GM12801 (cell line): ENCODE measurements around the gene CNTN3.

ENCODE experiments used
- CTCF ChIP-seq: IDR thresholded peaks from one replicate; pipeline ENCODE4 v1.5.1; 2011; ENCODE audit warnings: control low read depth; ENCODE audit not compliant: insufficient read length; ENCODE audit errors: extremely low read depth

CNTN3 gene

GRCh38 chr3:74614107-74614967, at the start of gene CNTN3:
CNTN3 (minus strand) TSS chr3:74614659; CDS start chr3:74521112, 93,547 bp downstream.
- TF ChIP-seq CTCF = no peak

DNA sequence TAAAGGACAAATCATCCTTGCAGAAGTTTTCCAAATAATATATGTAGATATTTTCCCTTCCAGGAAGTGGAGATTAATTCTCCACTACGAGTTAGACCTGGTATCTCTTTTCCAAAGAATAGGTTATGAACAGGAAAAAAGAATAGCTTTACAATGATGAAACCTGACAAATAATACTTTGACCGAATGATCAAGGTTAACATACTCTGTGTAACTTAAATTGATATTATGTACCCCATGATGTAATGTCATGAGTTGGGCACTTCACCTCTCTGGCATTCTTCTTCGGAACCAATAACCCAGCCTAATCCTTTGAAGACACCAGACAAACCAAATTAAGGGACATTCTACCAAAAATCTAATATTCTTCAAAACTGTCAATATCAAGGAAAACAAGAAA, 48.7 kb upstream of the CNTN3 start:
- no peak for TF ChIP-seq CTCF

GRCh38 chr3:74661672-74662071, 47.2 kb upstream of the CNTN3 start:
- TF ChIP-seq CTCF = no peak

- no peak for TF ChIP-seq CTCF
These were observed 37.4 kb upstream of the CNTN3 start for GRCh38 chr3:74651885-74652284.

DNA sequence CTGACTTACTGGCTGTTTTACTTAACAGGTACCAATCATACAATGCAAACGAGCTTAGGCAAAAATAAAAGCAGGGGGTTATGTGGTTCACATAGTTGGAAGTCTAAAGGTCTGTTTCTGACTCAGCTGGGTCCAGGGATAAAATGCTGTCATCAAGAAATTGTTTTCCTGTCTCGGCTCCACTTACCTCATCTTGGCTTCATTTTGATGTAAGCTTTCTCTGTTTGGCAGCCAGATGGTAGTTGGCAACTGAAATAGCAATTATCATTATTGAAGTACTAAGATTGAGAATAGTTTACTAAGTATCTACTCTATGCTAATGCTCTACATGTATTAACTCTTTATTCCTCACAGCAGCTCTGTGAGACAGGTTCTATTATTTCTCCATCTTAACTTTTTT, 36.8 kb upstream of the CNTN3 start:
- no peak for TF ChIP-seq CTCF

GRCh38 chr3:74648107-74648506, 33.6 kb upstream of the CNTN3 start:
- no peak for TF ChIP-seq CTCF

DNA sequence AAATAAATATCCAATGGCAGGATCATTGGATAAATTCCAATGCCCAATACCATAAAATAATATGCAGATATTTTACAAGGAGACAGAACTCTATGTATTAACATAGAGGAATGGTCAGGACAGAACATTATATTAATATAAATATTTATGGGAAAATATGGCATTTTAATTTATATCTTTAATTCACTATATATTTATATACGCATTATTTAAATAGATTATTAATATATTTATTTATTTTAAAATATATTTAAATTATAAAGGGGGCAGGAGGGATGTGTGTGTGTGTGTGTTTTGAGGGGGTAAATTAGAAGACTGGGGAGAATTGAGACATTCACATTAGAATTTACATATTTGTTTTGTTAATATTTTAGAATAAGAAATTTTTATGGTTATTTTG, 31.6 kb upstream of the CNTN3 start:
- TF ChIP-seq CTCF = no peak

GRCh38 chr3:74643636-74644035, 29.2 kb upstream of the CNTN3 start:
- TF ChIP-seq CTCF = no peak
